ENCODE results near the gene PIK3CD. TPM values are rescaled to one million over a fixed set of nuclear protein-coding genes. Genes with fewer than 3 reads are reported as not detected.

Gene PIK3CD
- total RNA-seq, 2 experiments from 2014 or later: 152 to 158 TPM

GRCh38 chr1:9648171-9648570 lies 3.4 kb upstream of the PIK3CD start:
- H3K4me1 Mint-ChIP-seq (ENCODE audit: low read depth): peaks cover 60% of the 10 kb centered on the region
- peaks cover 24% of the 10 kb centered on the region for H3K36me3 Mint-ChIP-seq (ENCODE audit: low read depth)
- DNase-seq: no peak
- ChIA-PET POLR2A (interaction anchor here (11.6 kb wide), 1 partner anchor 18 kb away, joined by 120 read pairs; no protein-coding TSS in a partner anchor), CTCF (interaction anchor here (0.9 to 1.8 kb wide), 2 partner anchors 10 to 20 kb away, joined by 3 to 5 read pairs; no protein-coding TSS in a partner anchor)
- H3K27me3 Mint-ChIP-seq: no peaks in the 10 kb centered on the region
- H3K4me3 Mint-ChIP-seq: no peak overlapping the region
- no peak overlapping the region for H3K27ac Mint-ChIP-seq
- ATAC-seq: no peak
- intact Hi-C loops (cut with micrococcal nuclease): loop anchor here (1.0 kb wide), 1 partner anchor 9 kb away; no protein-coding TSS in a partner anchor
- no peak for TF ChIP-seq CTCF (IDR thresholded peaks at IDR 0.05)
- H3K9me3 Mint-ChIP-seq: no peaks in the 10 kb centered on the region

DNA sequence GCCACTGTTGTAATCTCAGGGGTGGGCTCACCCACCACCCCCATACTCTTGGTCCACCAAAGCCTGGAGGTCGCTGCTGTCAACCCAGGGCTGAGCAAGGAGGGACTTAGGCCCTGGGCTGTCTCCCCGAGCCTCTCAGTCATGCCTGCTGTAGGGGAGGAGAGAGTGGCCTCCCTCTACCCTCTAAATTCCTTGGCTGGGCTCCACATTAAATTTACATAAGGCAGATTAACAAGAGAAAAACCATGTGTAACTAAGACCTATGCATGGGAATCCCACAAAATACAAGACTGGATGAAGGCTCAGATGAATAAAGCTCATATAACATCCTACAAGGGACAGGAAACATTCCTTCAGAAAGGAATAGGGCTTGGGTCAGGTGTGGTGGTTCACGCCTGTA lies 1.8 kb upstream of the PIK3CD start:
- Mint-ChIP-seq H3K27me3 (no peaks in the 10 kb centered on the region), H3K36me3 (ENCODE audit: low read depth) (peaks cover 32% of the 10 kb centered on the region), H3K9me3 (no peaks in the 10 kb centered on the region), H3K27ac (peak overlapping the region; percentile 16), H3K4me3 (peak overlapping the region; percentile 95), H3K4me1 (ENCODE audit: low read depth) (peaks cover 55% of the 10 kb centered on the region)
- CTCF ChIA-PET: interaction anchor here (2.1 kb wide), 1 partner anchor 14 kb away, joined by 7 read pairs; no protein-coding TSS in a partner anchor
- no peak for DNase-seq
- no peak for ATAC-seq
- no peak for TF ChIP-seq CTCF (IDR thresholded peaks at IDR 0.05)
- POLR2A ChIA-PET: interaction anchor here (7.3 to 11.7 kb wide), 3 partner anchors 16 to 37 kb away, joined by 60 to 335 read pairs (median 65); no protein-coding TSS in a partner anchor
- intact Hi-C loops (cut with micrococcal nuclease): loop anchor here (5.0 kb wide), 1 partner anchor 38 kb away; no protein-coding TSS in a partner anchor

GRCh38 chr1:9651220-9651564 lies 339 bp upstream of the PIK3CD start:
- ATAC-seq: no peak
- H3K27ac Mint-ChIP-seq: peak overlapping the region; percentile 94
- DNase-seq: no peak
- H3K4me1 Mint-ChIP-seq (ENCODE audit: low read depth): peaks cover 60% of the 10 kb centered on the region
- TF ChIP-seq CTCF (IDR thresholded peaks at IDR 0.05): no peak
- POLR2A ChIA-PET: interaction anchor here (0.8 to 11.7 kb wide), 9 partner anchors 8 to 86 kb away, joined by 4 to 335 read pairs (median 25); no protein-coding TSS in a partner anchor
- no peaks in the 10 kb centered on the region for H3K27me3 Mint-ChIP-seq
- H3K36me3 Mint-ChIP-seq (ENCODE audit: low read depth): peaks cover 37% of the 10 kb centered on the region
- peak overlapping the region; percentile 95 for H3K4me3 Mint-ChIP-seq
- intact Hi-C loops (cut with micrococcal nuclease): loop anchor here (5.0 kb wide), 1 partner anchor 36 kb away; no protein-coding TSS in a partner anchor
- H3K9me3 Mint-ChIP-seq: no peaks in the 10 kb centered on the region
- CTCF ChIA-PET: interaction anchor here (0.9 to 10.1 kb wide), 7 partner anchors 7 to 74 kb away, joined by 3 to 160 read pairs (median 3); no protein-coding TSS in a partner anchor

GRCh38 chr1:9652379-9653209 lies 1.1 kb downstream of the PIK3CD start:
- Mint-ChIP-seq H3K4me1 (ENCODE audit: low read depth) (peaks cover 65% of the 10 kb centered on the region), H3K27ac (peak overlapping the region; percentile 96), H3K27me3 (no peaks in the 10 kb centered on the region), H3K4me3 (peak overlapping the region; percentile 80), H3K9me3 (no peaks in the 10 kb centered on the region), H3K36me3 (ENCODE audit: low read depth) (peaks cover 41% of the 10 kb centered on the region)
- ATAC-seq (peak; percentile 11), DNase-seq (peak; percentile 72)
- POLR2A ChIA-PET: interaction anchor here (0.7 to 11.7 kb wide), 10 partner anchors 9 to 75 kb away, joined by 3 to 335 read pairs (median 26); no protein-coding TSS in a partner anchor
- TF ChIP-seq CTCF (IDR thresholded peaks at IDR 0.05): no peak
- CTCF ChIA-PET: interaction anchor here (0.6 to 10.1 kb wide), 14 partner anchors 8 to 69 kb away, joined by 3 to 160 read pairs (median 4); no protein-coding TSS in a partner anchor
- intact Hi-C loops (cut with micrococcal nuclease): loop anchor here (1.0 to 5.0 kb wide), 2 partner anchors 23 to 35 kb away; no protein-coding TSS in a partner anchor
